ENCODE measurements around the gene CDC20. TPM values are rescaled to one million over a fixed set of nuclear protein-coding genes. Genes with fewer than 3 reads are reported as not detected.

The CDC20 gene
- total RNA-seq, 1 experiment from 2014 or later = 355 TPM

DNA sequence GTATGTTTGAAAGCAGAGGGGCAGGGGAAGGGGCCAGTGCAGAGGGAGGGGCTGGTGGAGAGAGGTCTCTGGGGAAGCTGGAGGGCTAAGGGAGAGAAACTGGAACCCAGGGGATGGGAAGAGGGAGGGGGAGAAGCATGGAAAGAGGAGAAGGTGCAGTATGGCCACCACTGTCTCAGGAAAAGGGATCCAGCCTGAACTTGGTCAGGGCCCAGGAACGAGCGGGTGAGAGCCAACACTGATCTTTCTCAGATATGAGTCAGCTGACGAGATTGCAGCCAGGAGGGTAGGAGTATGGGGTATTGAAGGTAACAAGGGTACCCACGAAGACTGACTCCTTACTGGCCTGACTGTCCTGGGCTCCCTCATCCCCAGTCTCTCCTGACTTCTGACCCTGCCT, 40.0 kb upstream of the CDC20 start (continued):
- TF ChIP-seq, protein P1, sequence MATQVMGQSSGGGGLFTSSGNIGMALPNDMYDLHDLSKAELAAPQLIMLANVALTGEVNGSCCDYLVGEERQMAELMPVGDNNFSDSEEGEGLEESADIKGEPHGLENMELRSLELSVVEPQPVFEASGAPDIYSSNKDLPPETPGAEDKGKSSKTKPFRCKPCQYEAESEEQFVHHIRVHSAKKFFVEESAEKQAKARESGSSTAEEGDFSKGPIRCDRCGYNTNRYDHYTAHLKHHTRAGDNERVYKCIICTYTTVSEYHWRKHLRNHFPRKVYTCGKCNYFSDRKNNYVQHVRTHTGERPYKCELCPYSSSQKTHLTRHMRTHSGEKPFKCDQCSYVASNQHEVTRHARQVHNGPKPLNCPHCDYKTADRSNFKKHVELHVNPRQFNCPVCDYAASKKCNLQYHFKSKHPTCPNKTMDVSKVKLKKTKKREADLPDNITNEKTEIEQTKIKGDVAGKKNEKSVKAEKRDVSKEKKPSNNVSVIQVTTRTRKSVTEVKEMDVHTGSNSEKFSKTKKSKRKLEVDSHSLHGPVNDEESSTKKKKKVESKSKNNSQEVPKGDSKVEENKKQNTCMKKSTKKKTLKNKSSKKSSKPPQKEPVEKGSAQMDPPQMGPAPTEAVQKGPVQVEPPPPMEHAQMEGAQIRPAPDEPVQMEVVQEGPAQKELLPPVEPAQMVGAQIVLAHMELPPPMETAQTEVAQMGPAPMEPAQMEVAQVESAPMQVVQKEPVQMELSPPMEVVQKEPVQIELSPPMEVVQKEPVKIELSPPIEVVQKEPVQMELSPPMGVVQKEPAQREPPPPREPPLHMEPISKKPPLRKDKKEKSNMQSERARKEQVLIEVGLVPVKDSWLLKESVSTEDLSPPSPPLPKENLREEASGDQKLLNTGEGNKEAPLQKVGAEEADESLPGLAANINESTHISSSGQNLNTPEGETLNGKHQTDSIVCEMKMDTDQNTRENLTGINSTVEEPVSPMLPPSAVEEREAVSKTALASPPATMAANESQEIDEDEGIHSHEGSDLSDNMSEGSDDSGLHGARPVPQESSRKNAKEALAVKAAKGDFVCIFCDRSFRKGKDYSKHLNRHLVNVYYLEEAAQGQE (IDR thresholded peaks at IDR 0.05; ENCODE audit: low read depth) = no peak
- TF ChIP-seq TCF7L2 (IDR thresholded peaks at IDR 0.05; ENCODE audit: borderline replicate concordance, extremely low read depth, insufficient read depth, insufficient read length) = no peak
- TF ChIP-seq CBX3 (IDR thresholded peaks at IDR 0.05; ENCODE audit: low read depth) = no peak
- no peak for TF ChIP-seq EGR1 (IDR thresholded peaks at IDR 0.05; ENCODE audit: low read depth)
- TF ChIP-seq SP1 (IDR thresholded peaks at IDR 0.05; ENCODE audit: low read depth) = no peak
- no peak for TF ChIP-seq RAD21 (IDR thresholded peaks at IDR 0.05; ENCODE audit: low read depth)
- TF ChIP-seq, protein P2, sequence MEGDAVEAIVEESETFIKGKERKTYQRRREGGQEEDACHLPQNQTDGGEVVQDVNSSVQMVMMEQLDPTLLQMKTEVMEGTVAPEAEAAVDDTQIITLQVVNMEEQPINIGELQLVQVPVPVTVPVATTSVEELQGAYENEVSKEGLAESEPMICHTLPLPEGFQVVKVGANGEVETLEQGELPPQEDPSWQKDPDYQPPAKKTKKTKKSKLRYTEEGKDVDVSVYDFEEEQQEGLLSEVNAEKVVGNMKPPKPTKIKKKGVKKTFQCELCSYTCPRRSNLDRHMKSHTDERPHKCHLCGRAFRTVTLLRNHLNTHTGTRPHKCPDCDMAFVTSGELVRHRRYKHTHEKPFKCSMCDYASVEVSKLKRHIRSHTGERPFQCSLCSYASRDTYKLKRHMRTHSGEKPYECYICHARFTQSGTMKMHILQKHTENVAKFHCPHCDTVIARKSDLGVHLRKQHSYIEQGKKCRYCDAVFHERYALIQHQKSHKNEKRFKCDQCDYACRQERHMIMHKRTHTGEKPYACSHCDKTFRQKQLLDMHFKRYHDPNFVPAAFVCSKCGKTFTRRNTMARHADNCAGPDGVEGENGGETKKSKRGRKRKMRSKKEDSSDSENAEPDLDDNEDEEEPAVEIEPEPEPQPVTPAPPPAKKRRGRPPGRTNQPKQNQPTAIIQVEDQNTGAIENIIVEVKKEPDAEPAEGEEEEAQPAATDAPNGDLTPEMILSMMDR (IDR thresholded peaks at IDR 0.05 in 2 of 3, conservative IDR thresholded peaks at IDR 0.05 in 1 of 3; ENCODE audit: borderline replicate concordance in 1 of 3, insufficient read depth in 1 of 3, low read depth in 2 of 3, low read length in 2 of 3) = no peak
- TF ChIP-seq ELF1 (IDR thresholded peaks at IDR 0.05; ENCODE audit: borderline replicate concordance, low read depth) = no peak
- no peak for TF ChIP-seq SIN3A (IDR thresholded peaks at IDR 0.05; ENCODE audit: low read depth)
- no peak for TF ChIP-seq YY1 (IDR thresholded peaks at IDR 0.05; ENCODE audit: extremely low read depth, insufficient replicate concordance, low read depth, low read length)
- TF ChIP-seq EZH2 (IDR thresholded peaks at IDR 0.05) = no peak

Measured in HCT116 (cell line).